ENCODE results near the gene PTGDS.

The PTGDS gene

DNA sequence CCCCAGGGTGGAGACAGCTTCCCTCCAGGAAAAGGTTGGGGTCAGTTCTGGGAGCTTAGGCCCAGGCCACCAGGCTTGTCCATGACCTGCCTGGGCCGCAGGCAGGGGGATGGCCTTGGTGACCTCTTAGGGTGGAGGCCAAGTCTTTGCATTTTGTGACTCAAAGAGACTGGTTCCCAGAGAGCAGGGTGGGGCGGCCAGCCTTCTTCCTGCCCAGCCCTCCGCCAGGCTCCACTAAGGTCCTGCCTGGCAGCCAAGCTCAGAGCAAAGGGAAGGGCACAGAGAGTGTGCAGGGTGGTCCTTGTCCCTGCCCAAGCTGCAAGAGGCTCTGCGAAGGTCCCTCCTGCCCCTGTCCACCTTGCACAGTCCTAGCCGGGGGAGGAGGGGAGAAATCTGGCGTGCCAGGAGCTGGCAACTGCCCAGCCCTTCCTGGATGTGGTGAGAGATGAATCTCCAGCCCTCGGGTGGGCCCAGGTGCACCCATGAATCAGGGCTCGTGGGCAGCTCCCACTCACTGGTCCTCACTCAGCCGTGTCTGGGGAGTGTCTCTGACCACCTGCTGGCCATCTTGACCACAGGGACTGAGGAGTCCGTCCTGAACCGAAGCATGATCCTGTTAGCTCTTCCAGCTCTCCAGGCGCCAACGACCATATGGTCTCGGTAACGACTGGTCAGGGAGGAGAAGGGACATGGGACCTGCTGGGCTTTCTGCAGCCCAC is 2.3 kb upstream of the PTGDS start:
- DNase-seq (ENCODE audit: low read depth) = no peak
- TF ChIP-seq, protein P1, sequence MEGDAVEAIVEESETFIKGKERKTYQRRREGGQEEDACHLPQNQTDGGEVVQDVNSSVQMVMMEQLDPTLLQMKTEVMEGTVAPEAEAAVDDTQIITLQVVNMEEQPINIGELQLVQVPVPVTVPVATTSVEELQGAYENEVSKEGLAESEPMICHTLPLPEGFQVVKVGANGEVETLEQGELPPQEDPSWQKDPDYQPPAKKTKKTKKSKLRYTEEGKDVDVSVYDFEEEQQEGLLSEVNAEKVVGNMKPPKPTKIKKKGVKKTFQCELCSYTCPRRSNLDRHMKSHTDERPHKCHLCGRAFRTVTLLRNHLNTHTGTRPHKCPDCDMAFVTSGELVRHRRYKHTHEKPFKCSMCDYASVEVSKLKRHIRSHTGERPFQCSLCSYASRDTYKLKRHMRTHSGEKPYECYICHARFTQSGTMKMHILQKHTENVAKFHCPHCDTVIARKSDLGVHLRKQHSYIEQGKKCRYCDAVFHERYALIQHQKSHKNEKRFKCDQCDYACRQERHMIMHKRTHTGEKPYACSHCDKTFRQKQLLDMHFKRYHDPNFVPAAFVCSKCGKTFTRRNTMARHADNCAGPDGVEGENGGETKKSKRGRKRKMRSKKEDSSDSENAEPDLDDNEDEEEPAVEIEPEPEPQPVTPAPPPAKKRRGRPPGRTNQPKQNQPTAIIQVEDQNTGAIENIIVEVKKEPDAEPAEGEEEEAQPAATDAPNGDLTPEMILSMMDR (conservative IDR thresholded peaks at IDR 0.05; ENCODE audit: low read depth, low read length) = no peak
- H3K4me3 ChIP-seq (ENCODE audit: low read length) = no peak overlapping the region

- TF ChIP-seq, protein P1 (conservative IDR thresholded peaks at IDR 0.05; ENCODE audit: low read depth, low read length) = peak; percentile 28
- DNase-seq (ENCODE audit: low read depth) = no peak
- H3K4me3 ChIP-seq (ENCODE audit: low read length) = no peak overlapping the region
Measured at GRCh38 chr9:136975644-136976043, 1.7 kb upstream of the PTGDS start.

DNA sequence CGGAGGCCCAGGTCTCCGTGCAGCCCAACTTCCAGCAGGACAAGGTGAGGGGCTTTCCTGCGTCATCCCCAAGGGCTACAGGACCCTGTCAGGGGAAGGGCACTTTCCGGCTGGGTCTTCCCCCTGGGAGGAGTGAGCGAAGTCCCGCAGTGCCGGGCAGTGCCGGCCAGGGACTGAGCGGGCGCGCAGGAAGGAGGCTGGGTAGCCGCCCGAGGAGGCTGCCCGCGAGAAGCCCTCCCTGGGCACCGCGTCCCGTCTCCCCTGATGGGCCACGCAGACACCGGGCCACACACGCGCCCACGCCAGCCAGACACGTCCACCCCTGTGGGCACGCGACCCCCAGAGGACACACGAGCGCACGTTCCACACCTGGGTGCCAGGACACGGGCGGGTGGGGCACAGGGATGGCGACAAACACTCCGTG is 357 bp downstream of the PTGDS start:
- TF ChIP-seq, protein P1 (conservative IDR thresholded peaks at IDR 0.05; ENCODE audit: low read depth, low read length) = no peak
- no peak for DNase-seq (ENCODE audit: low read depth)
- H3K4me3 ChIP-seq (ENCODE audit: low read length) = peak overlapping the region; percentile 69

GRCh38 chr9:136978073-136978864 is 965 bp downstream of the PTGDS start:
- no peak for DNase-seq (ENCODE audit: low read depth)
- TF ChIP-seq, protein P1 (conservative IDR thresholded peaks at IDR 0.05; ENCODE audit: low read depth, low read length) = no peak
- H3K4me3 ChIP-seq (ENCODE audit: low read length) = peak overlapping the region; percentile 69

- TF ChIP-seq, protein P1 (conservative IDR thresholded peaks at IDR 0.05; ENCODE audit: low read depth, low read length) = no peak
- DNase-seq (ENCODE audit: low read depth) = no peak
- H3K4me3 ChIP-seq (ENCODE audit: low read length) = peak overlapping the region; percentile 29
Measured at GRCh38 chr9:136978865-136979544, 1.7 kb downstream of the PTGDS start.

DNA sequence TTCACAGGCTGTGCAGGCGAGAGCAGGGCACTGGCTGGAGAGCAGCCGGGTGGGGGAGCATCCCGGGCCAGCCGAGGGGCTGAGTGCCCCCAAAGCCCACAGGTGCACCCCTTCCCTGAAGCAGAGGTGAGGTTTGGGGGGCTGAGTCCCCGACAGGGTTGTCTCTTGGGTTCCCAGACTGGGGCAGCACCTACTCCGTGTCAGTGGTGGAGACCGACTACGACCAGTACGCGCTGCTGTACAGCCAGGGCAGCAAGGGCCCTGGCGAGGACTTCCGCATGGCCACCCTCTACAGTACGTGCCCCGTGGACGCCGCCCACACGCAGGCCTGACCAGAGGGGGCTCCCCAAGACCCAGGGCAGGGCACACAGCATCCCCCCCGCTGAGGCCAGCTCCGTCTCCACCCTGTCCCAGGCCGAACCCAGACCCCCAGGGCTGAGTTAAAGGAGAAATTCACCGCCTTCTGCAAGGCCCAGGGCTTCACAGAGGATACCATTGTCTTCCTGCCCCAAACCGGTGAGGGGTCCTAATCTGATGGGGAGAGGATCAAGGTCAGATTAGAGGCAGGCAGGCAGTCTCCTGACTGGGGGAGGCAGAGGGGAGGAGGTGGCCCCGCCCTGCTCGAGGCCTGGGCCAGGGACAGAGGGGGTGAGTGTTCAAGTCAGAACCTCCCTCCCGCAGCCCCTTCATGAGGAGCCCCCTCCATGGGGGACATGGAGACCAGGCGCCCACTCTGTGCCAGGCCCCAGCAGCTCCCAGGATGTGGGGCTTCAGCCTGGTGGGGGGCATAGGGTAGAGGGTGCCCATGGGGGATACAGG is 2.7 kb downstream of the PTGDS start:
- TF ChIP-seq, protein P1 (conservative IDR thresholded peaks at IDR 0.05; ENCODE audit: low read depth, low read length) = no peak
- DNase-seq (ENCODE audit: low read depth) = no peak
- H3K4me3 ChIP-seq (ENCODE audit: low read length) = no peak overlapping the region

Data from retinal pigment epithelial cell (primary cell).